Right ventricle myocardium inferior (tissue), 1 donor: ENCODE results near the gene HSD3B7. TPM values are rescaled to one million over a fixed set of nuclear protein-coding genes. Genes with fewer than 3 reads are reported as not detected.

Experiments used
- ATAC-seq: fragments of 200-7000 bp; cut with Tn5 transposase; one replicate; pipeline ENCODE4 v1.9.1; 2020; ENCODE audit warnings: mild to moderate bottlenecking, moderate library complexity
- DNase-seq: peaks from one replicate; pipeline ENCODE4 v3.0.0; 2021; ENCODE audit errors: missing footprints
- intact Hi-C: fragments of 100-400 bp; cut with DNase I; formaldehyde crosslinking; loops from one replicate; pipeline ENCODE4 v1.11.0; 2022
- total RNA-seq: library from RNA; stranded (reverse); fragmentation: NEBNext Ultra II Directional; extraction: Animal tissue kit (Norgen Biotek cat#: 25700); gene quantifications from one replicate; pipeline ENCODE4 v1.2.1, GENCODE V29; 2021
- donor health status: DM: no; HTN: yes; CAD: no; lungs with severe emphysema.

HSD3B7 gene
- total RNA-seq, 1 donor from 2014 or later = 7.0 TPM

DNA sequence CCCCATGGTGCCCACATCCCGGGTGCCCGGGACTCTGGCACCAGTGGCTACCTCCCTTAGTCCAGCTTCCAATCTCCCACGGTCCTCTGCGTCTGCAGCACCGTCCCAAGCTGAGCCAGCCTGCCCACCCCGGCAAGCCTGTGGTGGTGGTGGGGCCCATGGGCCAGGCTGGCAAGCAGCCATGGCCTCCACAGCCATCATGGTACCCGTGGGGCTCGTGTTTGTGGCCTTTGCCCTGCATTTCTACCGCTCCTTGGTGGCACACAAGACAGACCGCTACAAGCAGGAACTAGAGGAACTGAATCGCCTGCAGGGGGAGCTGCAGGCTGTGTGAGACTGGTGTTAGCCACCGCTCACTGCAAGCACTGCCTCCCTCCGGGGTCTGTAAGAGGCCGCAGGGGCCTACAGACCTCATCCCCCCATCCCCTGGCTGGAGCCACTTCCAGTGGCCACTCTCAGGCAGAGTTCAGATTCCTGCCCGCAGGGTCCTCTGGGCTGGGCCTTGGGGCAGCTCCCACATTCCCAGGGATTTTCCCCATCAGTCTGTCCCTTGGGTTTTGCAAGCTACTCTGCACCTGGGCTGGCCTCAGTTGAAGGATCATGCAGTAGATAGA, 31.4 kb upstream of the HSD3B7 start:
- no peak for ATAC-seq
- intact Hi-C loops = loop anchor here (10.0 kb wide), 1 partner anchor 921 kb away; the partner anchor contains the start of gene ZNF267
- no peak for DNase-seq

DNA sequence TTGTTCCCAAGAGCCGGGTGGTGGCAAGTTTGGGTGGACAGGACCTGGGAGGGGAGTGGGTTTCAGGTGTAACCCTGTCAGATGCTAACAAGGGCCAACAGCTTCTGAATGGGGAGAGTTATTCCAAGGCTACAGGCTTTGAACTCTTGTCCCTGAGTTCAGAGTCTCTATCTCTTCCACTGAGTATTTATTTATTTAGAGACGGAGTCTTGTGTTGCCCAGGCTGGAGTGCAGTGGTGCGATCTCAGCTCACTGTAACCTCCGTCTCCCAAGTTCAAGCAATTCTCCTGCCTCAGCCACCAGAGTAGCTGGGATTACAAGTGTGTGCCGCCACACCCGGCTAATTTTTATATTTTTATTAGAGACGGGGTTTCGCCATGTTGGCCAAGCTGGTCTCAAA, 30.0 kb upstream of the HSD3B7 start:
- ATAC-seq (no peak), DNase-seq (no peak)
- intact Hi-C loops = loop anchor here (5.0 to 10.0 kb wide), 2 partner anchors 77 to 920 kb away; partner anchors contain the start of genes STX4 and ZNF267

DNA sequence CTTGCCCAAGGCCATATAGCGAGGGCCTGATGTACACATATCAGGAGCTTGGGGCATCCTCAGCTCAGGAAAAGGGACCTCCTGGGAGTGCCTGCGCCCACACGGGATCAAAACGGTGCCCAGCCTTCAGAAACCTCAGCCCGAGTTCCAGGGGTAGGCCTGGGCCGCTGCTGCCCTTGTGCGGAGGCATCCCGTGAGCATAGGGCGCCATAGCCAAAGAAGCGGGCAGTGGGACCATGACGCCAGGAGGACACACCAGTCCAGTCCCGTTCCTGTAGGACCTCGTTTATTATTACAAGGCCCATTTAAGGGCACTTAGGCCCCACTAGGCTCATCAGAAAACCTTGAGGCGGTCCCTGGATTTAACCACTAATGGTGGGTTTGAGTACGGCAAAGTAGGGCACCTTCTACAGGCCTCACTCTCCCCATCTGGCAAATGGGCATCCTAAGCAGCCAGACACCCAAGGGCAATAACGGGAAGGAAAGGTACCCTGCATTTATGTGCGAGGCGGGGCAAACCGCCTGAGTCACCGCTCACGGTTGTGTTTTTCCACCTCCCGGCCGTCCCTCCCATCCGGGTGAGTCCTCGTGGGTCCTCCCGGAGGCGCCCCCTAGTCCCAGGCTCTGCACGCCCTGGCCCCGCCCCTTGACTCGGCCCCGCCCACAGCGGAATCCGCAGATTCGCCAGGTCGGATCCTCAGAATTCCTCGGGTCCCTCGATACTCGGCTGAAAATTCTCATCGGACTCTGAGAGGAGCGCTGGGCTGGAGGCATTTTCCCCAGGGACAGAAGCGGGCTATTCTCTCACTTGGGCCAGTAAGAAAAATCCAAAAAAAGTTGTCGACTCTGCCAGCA, 28.2 kb upstream of the HSD3B7 start:
- intact Hi-C loops = loop anchor here (5.0 to 10.0 kb wide), 2 partner anchors 75 to 918 kb away; partner anchors contain the start of genes STX4 and ZNF267
- ATAC-seq (peak; percentile 81), DNase-seq (peak; percentile 92)

DNA sequence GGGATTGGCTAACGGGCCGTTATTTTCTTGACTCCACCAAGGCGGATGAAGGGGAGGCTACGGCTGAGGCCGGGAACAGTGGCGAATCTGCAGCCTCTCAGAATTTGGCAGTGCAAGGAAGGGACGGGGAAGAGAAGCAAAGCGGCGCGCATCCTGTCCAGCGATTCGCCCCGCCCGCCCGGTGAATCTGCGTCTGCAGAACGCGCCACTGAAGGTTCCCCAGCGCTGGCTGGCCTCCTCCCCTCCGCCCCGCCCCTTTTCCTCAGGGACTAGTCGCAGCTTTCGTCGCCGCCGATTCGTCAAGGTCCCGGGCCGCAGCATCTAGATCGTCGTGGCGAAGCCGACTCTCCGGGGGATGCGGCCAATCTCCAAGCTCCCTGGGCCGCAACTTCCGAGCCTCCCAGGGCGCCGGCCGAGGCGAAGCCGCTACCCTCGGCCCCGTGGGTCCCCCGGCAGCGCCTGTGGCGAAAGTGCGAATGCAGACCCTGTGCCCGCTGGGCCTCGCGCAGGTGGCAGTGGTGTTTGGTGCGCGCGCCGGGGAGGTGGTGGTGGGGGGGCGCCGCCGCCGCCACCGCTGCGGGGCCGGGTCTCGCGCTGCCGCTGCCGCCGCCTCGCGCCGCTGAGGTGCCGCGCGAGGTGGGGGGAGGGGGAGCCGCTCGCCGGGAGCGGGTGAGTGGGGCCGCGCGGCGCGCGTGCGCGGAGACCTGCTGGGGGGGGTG, 27.4 kb upstream of the HSD3B7 start, which contains the start of gene SETD1A:
Gene SETD1A (plus strand): TSS at position 299 of the 719 bp plus-strand sequence. CDS start 978 bp downstream, outside the sequence.
- ATAC-seq (peak; percentile 95), DNase-seq (peak; percentile 99)
- intact Hi-C loops = loop anchor here (5.0 to 10.0 kb wide), 2 partner anchors 75 to 917 kb away; partner anchors contain the start of genes STX4 and ZNF267

DNA sequence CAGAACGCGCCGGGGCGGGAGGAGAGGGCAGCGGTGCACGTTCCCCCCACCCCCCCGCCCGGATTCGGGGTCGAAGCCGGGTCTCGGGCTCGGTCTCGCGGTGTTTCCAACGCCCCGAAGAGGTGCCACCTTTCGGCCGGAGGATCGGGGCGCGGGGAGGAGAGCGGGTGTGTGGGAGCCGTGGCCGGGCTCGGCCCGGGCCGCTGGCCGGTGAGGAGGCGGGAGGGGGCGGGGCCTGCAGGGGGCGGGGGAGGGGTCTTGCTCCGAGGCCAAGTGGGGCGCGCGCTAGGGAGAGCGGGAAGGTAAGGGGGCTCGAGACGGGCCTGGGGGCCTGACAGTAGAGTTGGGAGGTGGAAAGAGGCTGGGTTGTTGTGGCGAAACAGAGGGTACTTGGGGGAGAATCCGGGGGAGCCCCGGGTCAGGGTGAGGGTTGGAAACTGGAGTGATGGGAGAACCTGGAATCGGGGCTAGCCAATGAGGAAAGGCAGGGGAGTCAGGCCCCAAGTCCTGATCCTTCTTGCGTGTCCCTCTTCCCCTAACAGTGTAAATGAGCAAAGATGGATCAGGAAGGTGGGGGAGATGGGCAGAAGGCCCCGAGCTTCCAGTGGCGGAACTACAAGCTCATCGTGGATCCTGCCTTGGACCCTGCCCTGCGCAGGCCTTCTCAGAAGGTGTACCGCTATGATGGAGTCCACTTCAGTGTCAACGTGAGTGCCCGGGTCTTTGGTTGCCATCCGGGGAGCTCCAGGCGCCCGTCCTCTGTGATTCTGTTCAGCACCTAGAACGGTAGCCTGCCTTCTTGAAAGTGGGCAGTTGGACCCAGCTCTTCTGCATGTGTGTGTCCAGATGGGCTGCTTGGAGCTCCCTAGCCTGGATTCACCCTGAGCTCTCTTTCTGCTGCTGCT, 26.6 kb upstream of the HSD3B7 start:
- DNase-seq = peak; percentile 83
- intact Hi-C loops = loop anchor here (5.0 to 10.0 kb wide), 2 partner anchors 74 to 916 kb away; partner anchors contain the start of genes STX4 and ZNF267

DNA sequence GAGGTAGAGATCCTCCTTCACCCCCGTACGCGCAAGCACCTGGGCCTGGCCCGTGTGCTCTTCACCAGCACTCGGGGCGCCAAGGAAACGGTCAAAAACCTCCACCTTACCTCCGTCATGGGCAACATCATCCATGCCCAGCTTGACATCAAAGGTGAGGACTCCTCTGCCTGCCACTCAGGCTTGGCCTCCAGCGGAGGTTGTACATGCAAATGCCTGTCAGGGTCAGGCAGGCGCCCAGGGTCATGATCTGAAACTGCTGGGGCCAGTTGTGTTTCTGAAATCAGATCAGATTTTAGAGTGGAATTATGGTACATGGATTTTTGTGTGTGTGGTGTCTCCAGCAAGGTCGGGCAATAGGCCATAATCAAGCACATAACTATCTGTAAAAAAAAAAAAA, 23.6 kb upstream of the HSD3B7 start:
- DNase-seq = no peak
- ATAC-seq = no peak
- intact Hi-C loops = no loop called here

More for the DNA sequence above, 26.6 kb upstream of the HSD3B7 start:
- no peak for ATAC-seq

DNA sequence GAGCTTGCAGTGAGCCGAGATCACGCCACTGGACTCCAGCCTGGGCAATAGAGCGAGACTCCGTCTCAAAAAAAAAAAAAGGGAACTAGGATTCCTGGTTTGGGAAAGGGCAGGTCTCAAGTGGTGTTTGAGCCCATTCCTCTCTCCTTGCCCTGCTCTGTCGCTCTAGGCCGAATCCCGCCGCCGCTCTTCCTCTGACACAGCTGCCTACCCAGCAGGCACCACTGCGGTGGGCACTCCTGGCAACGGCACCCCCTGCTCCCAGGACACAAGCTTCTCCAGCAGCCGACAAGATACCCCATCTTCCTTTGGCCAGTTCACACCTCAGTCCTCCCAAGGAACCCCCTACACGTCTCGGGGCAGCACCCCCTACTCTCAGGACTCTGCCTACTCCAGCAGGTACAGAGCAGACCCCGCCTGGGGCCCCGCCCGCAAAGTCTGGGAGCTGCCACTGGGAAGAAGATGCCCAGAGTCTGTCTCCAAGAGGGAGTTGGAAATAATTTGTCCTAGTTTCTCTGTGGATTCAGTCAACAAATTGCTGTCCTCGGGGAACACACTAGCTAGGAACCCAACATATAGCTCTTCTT, 21.0 kb upstream of the HSD3B7 start:
- DNase-seq = no peak
- intact Hi-C loops = no loop called here
- no peak for ATAC-seq

DNA sequence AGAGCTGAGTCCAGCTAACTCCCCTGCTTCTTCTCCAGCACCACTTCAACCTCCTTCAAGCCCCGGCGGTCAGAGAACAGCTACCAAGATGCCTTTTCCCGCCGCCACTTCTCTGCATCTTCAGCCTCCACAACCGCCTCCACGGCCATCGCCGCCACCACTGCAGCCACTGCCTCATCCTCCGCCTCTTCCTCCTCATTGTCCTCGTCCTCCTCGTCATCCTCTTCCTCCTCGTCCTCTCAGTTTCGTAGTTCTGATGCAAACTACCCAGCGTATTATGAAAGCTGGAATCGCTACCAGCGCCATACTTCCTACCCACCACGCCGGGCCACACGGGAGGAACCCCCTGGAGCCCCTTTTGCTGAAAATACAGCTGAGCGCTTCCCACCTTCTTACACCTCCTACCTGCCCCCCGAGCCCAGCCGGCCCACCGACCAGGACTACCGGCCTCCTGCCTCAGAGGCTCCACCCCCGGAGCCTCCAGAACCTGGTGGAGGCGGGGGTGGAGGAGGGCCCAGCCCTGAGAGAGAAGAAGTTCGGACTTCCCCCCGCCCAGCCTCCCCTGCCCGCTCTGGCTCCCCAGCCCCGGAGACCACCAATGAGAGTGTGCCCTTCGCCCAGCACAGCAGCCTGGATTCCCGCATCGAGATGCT, 20.3 kb upstream of the HSD3B7 start:
- intact Hi-C loops = no loop called here
- DNase-seq = no peak
- no peak for ATAC-seq

DNA sequence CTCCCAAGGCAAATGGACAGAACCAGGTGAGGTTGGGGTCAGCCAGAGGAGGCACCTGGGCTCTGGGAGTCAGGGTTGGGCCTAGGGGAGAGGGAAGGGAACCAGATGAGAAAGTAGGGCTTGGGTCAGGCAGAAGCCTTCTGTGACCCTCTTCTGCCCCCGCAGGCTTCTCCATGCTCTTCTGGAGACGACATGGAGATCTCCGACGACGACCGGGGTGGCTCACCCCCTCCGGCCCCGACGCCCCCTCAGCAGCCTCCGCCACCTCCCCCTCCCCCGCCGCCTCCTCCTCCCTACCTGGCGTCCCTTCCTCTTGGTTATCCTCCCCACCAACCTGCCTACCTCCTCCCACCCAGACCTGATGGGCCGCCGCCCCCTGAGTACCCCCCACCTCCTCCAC, 19.6 kb upstream of the HSD3B7 start:
- ATAC-seq = no peak
- no peak for DNase-seq
- intact Hi-C loops = no loop called here

DNA sequence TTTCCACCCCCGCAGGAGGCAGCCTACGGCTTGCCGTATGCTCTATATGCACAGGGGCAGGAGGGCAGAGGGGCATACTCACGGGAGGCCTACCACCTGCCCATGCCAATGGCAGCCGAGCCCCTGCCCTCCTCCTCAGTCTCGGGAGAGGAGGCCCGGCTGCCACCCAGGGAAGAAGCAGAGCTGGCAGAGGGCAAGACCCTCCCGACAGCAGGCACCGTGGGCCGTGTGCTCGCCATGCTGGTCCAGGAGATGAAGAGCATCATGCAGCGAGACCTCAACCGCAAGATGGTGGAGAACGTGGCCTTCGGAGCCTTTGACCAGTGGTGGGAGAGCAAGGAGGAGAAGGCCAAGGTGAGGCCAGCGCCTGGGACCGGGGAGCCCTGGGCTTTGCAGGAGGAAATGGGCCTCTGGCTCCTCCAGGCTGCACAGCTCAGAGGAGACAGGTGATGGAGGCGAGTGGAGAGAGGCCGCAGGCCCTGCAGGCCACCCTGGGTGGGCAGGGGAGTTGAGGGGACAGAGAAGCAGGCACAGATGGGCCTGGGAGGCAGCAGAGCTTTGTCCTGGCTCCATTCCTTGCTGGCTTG, 18.9 kb upstream of the HSD3B7 start:
- intact Hi-C loops = no loop called here
- no peak for ATAC-seq

DNA sequence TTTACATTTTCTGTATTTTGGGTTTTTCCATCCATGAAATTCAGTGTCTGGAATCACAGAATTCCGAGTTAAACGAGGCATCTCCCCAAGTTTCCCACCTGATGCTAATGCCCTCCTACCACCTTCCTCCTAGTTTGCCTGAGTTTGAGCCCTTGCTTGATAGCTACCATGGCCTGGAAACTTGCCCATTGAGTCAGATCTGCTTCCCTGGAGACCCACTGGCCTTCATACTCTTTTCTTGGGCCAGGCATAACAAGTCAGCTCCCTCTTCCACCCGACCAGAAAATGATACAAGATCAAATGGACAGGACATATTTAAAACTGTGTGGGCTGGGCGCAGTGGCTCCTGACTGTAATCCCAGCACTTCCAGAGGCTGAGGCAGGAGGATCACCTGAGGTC, 17.2 kb upstream of the HSD3B7 start:
- ATAC-seq (no peak), DNase-seq (no peak)
- intact Hi-C loops = no loop called here

More for the DNA sequence above, 18.9 kb upstream of the HSD3B7 start:
- DNase-seq = no peak

DNA sequence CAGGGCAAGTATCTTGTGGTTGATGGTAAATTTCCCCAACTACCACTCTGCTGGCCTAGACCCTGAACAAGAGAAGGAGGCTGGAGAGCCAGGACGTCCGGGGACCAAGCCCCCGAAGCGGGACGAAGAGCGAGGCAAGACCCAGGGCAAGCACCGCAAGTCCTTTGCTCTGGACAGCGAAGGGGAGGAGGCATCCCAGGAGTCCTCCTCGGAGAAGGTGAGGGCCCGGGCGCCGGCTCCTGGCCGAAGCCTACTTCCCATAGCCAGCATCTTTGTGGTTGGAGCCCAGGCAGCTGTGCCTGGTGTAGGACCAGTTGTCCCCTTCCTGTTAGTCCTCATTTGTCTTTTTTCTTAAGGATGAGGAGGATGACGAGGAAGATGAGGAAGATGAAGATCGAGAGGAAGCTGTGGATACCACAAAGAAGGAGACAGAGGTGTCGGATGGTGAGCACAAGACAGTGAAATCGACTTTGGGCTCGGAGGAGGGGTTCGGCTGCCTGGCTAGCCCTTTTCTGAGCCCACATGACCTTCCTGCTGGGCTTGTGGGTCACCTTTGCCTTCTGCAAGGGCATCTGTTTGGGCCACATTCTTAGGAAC, 15.7 kb upstream of the HSD3B7 start:
- intact Hi-C loops = no loop called here
- no peak for DNase-seq
- ATAC-seq = no peak

DNA sequence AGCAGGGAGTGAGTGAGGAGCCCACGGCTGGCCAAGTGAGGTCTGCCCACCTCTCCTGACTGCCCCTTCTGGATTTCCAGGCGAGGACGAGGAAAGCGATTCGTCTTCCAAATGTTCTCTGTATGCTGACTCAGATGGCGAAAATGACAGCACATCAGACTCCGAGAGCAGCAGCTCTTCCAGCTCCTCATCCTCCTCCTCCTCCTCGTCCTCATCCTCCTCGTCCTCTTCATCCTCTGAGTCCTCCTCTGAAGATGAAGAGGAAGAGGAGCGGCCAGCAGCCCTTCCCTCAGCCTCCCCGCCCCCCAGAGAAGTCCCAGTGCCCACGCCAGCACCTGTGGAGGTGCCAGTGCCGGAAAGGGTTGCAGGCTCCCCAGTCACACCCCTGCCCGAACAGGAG, 13.7 kb upstream of the HSD3B7 start:
- ATAC-seq (no peak), DNase-seq (no peak)
- intact Hi-C loops = no loop called here

DNA sequence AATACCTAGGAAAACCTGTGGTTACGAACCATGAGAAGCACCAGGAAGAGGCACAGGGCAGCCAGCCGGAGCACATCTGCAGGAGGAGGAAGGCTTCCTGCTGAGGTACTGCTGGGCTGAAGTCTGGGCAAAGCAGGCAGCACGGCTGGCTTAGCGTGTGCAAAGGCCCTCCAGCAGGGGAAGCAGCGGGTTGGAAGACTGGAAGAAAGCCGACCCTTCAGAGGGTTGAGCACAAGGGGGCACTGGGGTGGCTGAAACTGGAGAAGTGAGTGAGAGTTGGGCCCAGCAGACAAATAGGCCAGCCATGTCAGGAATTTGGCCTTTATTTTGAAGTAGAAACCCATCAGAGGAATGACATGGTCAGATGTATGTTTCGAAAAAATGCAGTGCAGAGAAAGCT, 12.1 kb upstream of the HSD3B7 start:
- ATAC-seq (no peak), DNase-seq (no peak)
- intact Hi-C loops = no loop called here

DNA sequence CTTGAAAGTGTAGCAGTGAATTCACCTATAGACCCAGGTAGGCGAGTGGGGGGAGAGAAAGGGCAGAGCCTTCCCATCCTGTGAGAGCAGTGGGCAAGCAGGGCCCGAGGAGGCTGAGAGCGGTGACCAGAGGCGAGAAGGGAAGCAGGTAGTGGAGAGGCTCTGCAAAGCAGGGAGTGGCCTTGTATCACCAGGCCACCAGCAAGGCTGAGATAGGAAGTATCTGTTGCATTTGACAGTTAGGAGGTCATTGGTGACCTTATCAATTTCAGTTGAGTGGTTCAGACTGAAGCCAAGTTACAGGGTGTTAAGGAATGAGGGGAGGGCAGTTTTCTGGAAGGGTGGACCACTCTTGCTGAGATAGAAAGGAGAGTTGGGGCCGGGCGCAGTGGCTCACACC, 10.7 kb upstream of the HSD3B7 start:
- no peak for DNase-seq
- no peak for ATAC-seq
- intact Hi-C loops = no loop called here

DNA sequence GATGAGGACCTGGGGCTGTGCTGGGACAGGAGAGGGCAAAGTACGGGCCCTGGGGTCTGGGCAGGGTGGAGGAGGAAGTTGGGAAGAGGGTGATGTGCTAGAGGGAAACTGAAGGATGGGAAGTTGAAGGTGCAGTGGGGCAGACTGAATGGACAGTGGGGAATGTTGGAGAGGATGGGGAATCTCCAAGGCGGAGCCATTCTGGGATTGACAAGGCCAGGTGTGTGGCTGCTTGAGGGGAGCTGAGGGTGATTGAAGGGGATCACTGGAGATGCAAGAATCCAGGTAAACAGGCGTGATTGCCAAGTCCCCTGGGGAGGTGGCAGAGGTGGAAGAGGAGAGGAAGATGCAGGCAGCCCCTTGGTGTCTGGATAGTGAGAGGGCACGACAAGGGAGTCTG, 8.5 kb upstream of the HSD3B7 start:
- no peak for ATAC-seq
- DNase-seq = no peak
- intact Hi-C loops = loop anchor here (5.0 kb wide), 1 partner anchor 66 kb away; no protein-coding TSS in a partner anchor
